ENCODE data around the gene GPR25.

- TF ChIP-seq GATA2 (IDR thresholded peaks at IDR 0.05; ENCODE audit: low read depth, low read length): no peak
- no peak for TF ChIP-seq GATA3 (IDR thresholded peaks at IDR 0.05; ENCODE audit: low read depth, low read length)
These were observed 32.0 kb downstream of the GPR25 start for GRCh38 chr1:200904772-200905171.

All from SH-SY5Y (cell line).